Measurements from ENCODE around the gene C11orf42. TPM values are rescaled to one million over a fixed set of nuclear protein-coding genes. Genes with fewer than 3 reads are reported as not detected.
A peak's percentile ranks its signal among the peaks of the same experiment; 100 is the strongest.

The C11orf42 gene
- total and polyA plus RNA-seq, 9 donors, result not detected

DNA sequence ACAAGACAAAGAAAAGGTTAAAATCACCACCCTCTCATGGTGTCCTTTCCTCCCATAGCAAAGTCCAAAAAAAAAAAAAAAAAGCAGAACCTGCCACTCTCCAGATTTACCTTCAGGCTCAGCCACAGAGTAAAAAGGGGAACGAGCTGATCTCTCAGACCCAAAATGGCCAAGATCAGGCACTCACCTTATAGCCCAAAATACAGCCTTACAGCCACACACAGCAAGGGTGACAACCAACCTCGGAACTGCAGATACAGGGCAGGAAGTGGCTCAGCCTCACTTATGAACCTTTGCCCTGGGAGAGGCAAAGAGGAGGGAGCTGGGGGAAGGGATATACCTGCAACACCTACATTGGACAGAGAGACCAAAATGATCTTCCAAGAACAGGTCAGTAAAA is 24.6 kb downstream of the C11orf42 start:
- Histone ChIP-seq H3K4me3 (no peak overlapping the region), H3K9me3 (no peaks in the 10 kb centered on the region), H3K27ac (no peak overlapping the region), H3K4me1 (ENCODE audit: insufficient read depth) (peaks cover 8% of the 10 kb centered on the region), H3K36me3 (no peaks in the 10 kb centered on the region), H3K27me3 (no peaks in the 10 kb centered on the region)
- WGBS, 3 donors, result 78 to 80% (median 80%) methylated on average over 2 of the region's 2 CpGs
- no peak for TF ChIP-seq POLR2A (IDR thresholded peaks at IDR 0.05)
- no peak for TF ChIP-seq EP300 (IDR thresholded peaks at IDR 0.05)
- TF ChIP-seq CTCF (IDR thresholded peaks at IDR 0.05), result no peak
- intact Hi-C loops (cut with DNase I), result loop anchor here in 2 of 4 donors (10.0 kb wide), 2 partner anchors 95 to 245 kb away; partner anchors contain the start of genes CAVIN3 (in 1 of the 2) and TRIM3 (in 1 of the 2)
- DNase-seq, result no peak

- Histone ChIP-seq H3K4me1 (ENCODE audit: insufficient read depth) (peaks cover 4% of the 10 kb centered on the region), H3K4me3 (no peak overlapping the region), H3K27me3 (no peaks in the 10 kb centered on the region), H3K36me3 (no peaks in the 10 kb centered on the region), H3K27ac (no peak overlapping the region), H3K9me3 (no peaks in the 10 kb centered on the region)
- intact Hi-C loops (cut with DNase I), result loop anchor here in 2 of 4 donors (10.0 kb wide), 2 partner anchors 92 to 242 kb away; partner anchors contain the start of genes CAVIN3 (in 1 of the 2) and TRIM3 (in 1 of the 2)
- DNase-seq, result no peak
- TF ChIP-seq CTCF (IDR thresholded peaks at IDR 0.05) (no peak), POLR2A (IDR thresholded peaks at IDR 0.05) (no peak), EP300 (IDR thresholded peaks at IDR 0.05) (no peak)
Measured at GRCh38 chr11:6232899-6233298, 27.5 kb downstream of the C11orf42 start.

DNA sequence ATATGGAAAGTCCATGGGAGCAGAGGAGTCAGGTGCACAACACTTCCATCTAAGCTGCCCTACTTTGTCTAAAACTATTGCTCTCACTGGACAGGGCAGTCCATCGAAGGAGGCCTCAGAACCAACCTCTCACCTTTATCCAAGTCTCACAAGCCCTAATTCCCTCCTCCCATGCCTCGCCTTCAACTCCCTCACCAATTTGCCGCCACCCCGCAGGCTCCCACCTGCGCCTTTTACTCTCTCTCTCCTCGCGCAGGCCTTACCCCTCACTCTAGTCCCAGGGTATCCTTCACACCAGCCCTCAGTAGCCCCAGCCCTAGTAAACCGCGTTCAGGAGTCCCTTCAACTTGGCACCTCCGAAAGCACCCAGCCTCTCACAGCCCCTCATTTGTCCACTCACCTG is 28.6 kb downstream of the C11orf42 start:
- WGBS, 3 donors, result 0 to 1% (median 1%) methylated on average over 10 of the region's 10 CpGs
- peak overlapping the region; percentile 53 to 72 for H3K27ac ChIP-seq
- no peaks in the 10 kb centered on the region for H3K36me3 ChIP-seq
- H3K9me3 ChIP-seq, result no peaks in the 10 kb centered on the region
- intact Hi-C loops (cut with DNase I), result loop anchor here in 2 of 4 donors (10.0 kb wide), 2 partner anchors 91 to 241 kb away; partner anchors contain the start of genes CAVIN3 (in 1 of the 2) and TRIM3 (in 1 of the 2)
- peak in 1 of 5 donors; percentile 24 for DNase-seq
- peaks cover 4% of the 10 kb centered on the region for H3K4me1 ChIP-seq (ENCODE audit: insufficient read depth)
- no peaks in the 10 kb centered on the region for H3K27me3 ChIP-seq
- TF ChIP-seq POLR2A (IDR thresholded peaks at IDR 0.05), result no peak
- TF ChIP-seq EP300 (IDR thresholded peaks at IDR 0.05), result no peak
- no peak for TF ChIP-seq CTCF (IDR thresholded peaks at IDR 0.05)
- H3K4me3 ChIP-seq, result peak overlapping the region; percentile 88

DNA sequence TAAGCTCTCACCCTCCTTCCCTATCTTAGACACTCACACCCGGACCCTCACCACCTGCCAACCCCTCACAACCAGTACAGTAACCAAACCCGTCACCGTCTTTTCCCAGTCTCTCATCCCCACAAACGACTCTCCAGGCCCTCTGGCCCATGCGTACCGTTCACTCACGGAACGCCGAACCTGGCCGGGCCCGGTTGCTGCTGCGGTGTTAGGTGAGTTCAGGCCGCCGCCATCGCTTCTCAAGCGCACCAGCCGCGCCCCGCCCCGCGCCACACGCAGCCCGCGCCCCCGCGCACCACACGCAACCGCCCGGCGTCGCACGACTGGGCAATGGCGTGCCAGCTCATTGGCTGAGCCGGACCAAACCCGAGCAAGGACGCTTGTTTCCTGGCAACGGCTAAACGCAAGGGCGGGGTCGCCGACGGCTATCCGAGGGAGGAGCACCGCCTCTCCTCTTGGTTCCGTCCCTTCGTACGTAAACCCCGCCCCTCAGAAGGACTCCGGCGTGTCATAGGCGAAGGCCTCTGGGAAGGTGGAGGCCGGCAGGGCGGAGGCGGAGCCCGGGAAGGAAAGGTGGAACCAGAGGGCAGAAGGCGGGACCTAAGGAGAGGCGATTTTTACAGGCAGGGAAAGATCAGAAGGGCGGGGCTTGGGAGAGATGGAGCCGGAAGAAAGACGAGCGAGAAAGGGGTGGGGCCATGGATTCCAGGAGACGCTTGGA is 29.2 kb downstream of the C11orf42 start, which contains the start of gene FHIP1B:
FHIP1B (minus strand) TSS at position 250 of the 721 bp plus-strand sequence. CDS start 10,120 bp downstream, outside the sequence.
- TF ChIP-seq CTCF (IDR thresholded peaks at IDR 0.05), result no peak
- peak; percentile 61 for TF ChIP-seq POLR2A (IDR thresholded peaks at IDR 0.05)
- H3K4me3 ChIP-seq, result peak within 1 kb of the TSS; percentile 88
- peaks cover 4% of the 10 kb centered on the region for H3K4me1 ChIP-seq (ENCODE audit: insufficient read depth)
- peak; percentile 99 to 100 (median 99) for DNase-seq
- H3K27ac ChIP-seq, result peak within 1 kb of the TSS; percentile 53 to 82
- no peaks in the 10 kb centered on the region for H3K36me3 ChIP-seq
- no peaks in the 10 kb centered on the region for H3K9me3 ChIP-seq
- intact Hi-C loops (cut with DNase I), result loop anchor here in 2 of 4 donors (5.0 to 10.0 kb wide), 3 partner anchors 90 to 373 kb away; partner anchors contain the start of genes CAVIN3 (in 1 of the 2) and TRIM3 (in 1 of the 2)
- H3K27me3 ChIP-seq, result no peaks in the 10 kb centered on the region
- WGBS, 3 donors, result 0 to 1% (median 0%) methylated on average over 62 of the region's 62 CpGs

All from ovary (tissue), 9 donors.